Stomach (tissue), 9 donors: Measurements from ENCODE around the gene VEGFB. TPM values are rescaled to one million over a fixed set of nuclear protein-coding genes. Genes with fewer than 3 reads are reported as not detected.

ENCODE experiments used
- DNase-seq, 2 donors: peaks; one replicate each; pipeline versions ENCODE4 v3.0.0 to v3.0.0-alpha.2; 2013 to 2019
- H3K27ac ChIP-seq, 5 donors: fragments of 200-600 bp in 4 of 5; sonication (generic) in 4 of 5; one replicate each; pipeline ENCODE4 v1.5.1; 2013 to 2019; ENCODE audit warnings: mild to moderate bottlenecking in 1 of 5, moderate library complexity in 1 of 5
- H3K27me3 ChIP-seq, 3 donors: fragments of 200-600 bp; sonication (generic); one replicate each; pipeline ENCODE4 v1.5.1; 2017 to 2019; ENCODE audit warnings: mixed run types in 1 of 3
- H3K36me3 ChIP-seq, 4 donors: fragments of 200-600 bp; sonication (generic); 1 replicate in 3 of 4; 2 replicates in 1 of 4; pipeline ENCODE4 v1.5.1; 2016 to 2019
- H3K4me1 ChIP-seq, 4 donors: fragments of 200-600 bp; sonication (generic); one replicate each; pipeline ENCODE4 v1.5.1; 2016 to 2019
- H3K4me3 ChIP-seq, 4 donors: fragments of 200-600 bp; sonication (generic) in 3 of 4; one replicate each; pipeline ENCODE4 v1.5.1; 2016 to 2019; ENCODE audit warnings: mild to moderate bottlenecking in 1 of 4
- H3K9me3 ChIP-seq, 4 donors: fragments of 200-600 bp; sonication (generic); one replicate each; pipeline ENCODE4 v1.5.1; 2016 to 2019
- CTCF ChIP-seq, 7 experiments: fragments of 450-650 bp in 4 of 7; fragments of 200-600 bp in 3 of 7; sonication (generic) in 3 of 7; IDR thresholded peaks; one replicate each; pipeline ENCODE4 v1.5.1; 2016 to 2019; ENCODE audit warnings: antibody characterized with exemption in 7 of 7, control low read depth in 2 of 7, mild to moderate bottlenecking in 1 of 7
- EP300 ChIP-seq: sonication (generic); formaldehyde crosslinking; IDR thresholded peaks from one replicate; pipeline ENCODE4 v1.6.1; 2017; ENCODE audit warnings: antibody characterized with exemption
- POLR2A ChIP-seq, 4 donors: fragments of 450-650 bp; IDR thresholded peaks; one replicate each; pipeline ENCODE4 v1.6.1; 2016; ENCODE audit warnings: antibody characterized with exemption in 4 of 4, control low read depth in 2 of 4, mild to moderate bottlenecking in 1 of 4, moderate library complexity in 1 of 4
- POLR2AphosphoS5 ChIP-seq, 3 donors: sonication (generic); formaldehyde crosslinking; IDR thresholded peaks; one replicate each; pipeline ENCODE4 v1.6.1; 2016; ENCODE audit warnings: antibody characterized with exemption in 3 of 3
- WGBS, 5 donors: extraction: QIAGEN DNeasy Blood & Tissue Kit in 3 of 5; methylation state at CpG; one replicate each; pipeline versions ENCODE4 v1.1.5 to v1.1.7; 2013 to 2018; 5-methylcytosine and 5-hydroxymethylcytosine counted together
- intact Hi-C: fragments of 100-400 bp; cut with DNase I; formaldehyde crosslinking; loops from one replicate; pipeline ENCODE4 v1.15.1; 2023; ENCODE audit warnings: low total_unique reads
- polyA plus RNA-seq, 3 donors: library from polyadenylated mRNA; stranded (reverse); fragments of 200-250 nt; gene quantifications; one replicate each; pipeline ENCODE4 v1.2.3, GENCODE V29; 2013
- total RNA-seq, 5 donors: library from RNA; depleted of rRNA; stranded (reverse); fragments of >200 nt; gene quantifications; one replicate each; pipeline versions ENCODE4 v1.1.0 to v1.2.3, GENCODE V29; 2014 to 2016
- donor health status: healthy with polysubstance abuse.
- donor health status: Bipolar disorder and iron deficiency.
- donor health status: healthy.

The VEGFB gene
- total and polyA plus RNA-seq, 8 donors: 2.9 to 167 (median 65.1) TPM

- WGBS, 5 donors: 76 to 81% (median 79%) methylated on average over 16 of the region's 16 CpGs
- Histone ChIP-seq H3K4me3 (no peak overlapping the region), H3K4me1 (peaks cover 41 to 57% (median 49%) of the 10 kb centered on the region in 4 donors), H3K27ac (peak overlapping the region in 3 of 5 donors; percentile 28 to 91 (median 32)), H3K9me3 (no peaks in the 10 kb centered on the region), H3K36me3 (peaks cover 48 to 78% (median 62%) of the 10 kb centered on the region in 4 donors), H3K27me3 (no peaks in the 10 kb centered on the region)
- TF ChIP-seq POLR2AphosphoS5 (IDR thresholded peaks at IDR 0.05) (no peak), CTCF (IDR thresholded peaks at IDR 0.05) (no peak), POLR2A (IDR thresholded peaks at IDR 0.05) (no peak), EP300 (no peak)
- DNase-seq: no peak
- intact Hi-C loops: loop anchor here (10.0 kb wide), 1 partner anchor 91 kb away; the partner anchor contains the start of gene KCNK4
Measured at GRCh38 chr11:64204080-64204440, 30.3 kb upstream of the VEGFB start.

- peak; percentile 94 to 95 for DNase-seq
- peaks cover 46 to 73% (median 57%) of the 10 kb centered on the region in 4 donors for H3K36me3 ChIP-seq
- TF ChIP-seq POLR2AphosphoS5 (IDR thresholded peaks at IDR 0.05) (peak; percentile 52 to 92 (median 68)), EP300 (no peak), CTCF (IDR thresholded peaks at IDR 0.05) (peak in 5 of 7 experiments; percentile 57 to 80 (median 66)), POLR2A (IDR thresholded peaks at IDR 0.05) (no peak)
- peaks cover 41 to 58% (median 49%) of the 10 kb centered on the region in 4 donors for H3K4me1 ChIP-seq
- H3K9me3 ChIP-seq: no peaks in the 10 kb centered on the region
- peak overlapping the region in 3 of 5 donors; percentile 85 to 91 (median 87) for H3K27ac ChIP-seq
- no peak overlapping the region for H3K4me3 ChIP-seq
- intact Hi-C loops: loop anchor here (10.0 kb wide), 1 partner anchor 90 kb away; the partner anchor contains the start of gene KCNK4
- WGBS, 5 donors: 17 to 31% (median 23%) methylated on average over 7 of the region's 7 CpGs
- no peaks in the 10 kb centered on the region for H3K27me3 ChIP-seq
Measured at GRCh38 chr11:64204464-64204989, 29.9 kb upstream of the VEGFB start.

DNA sequence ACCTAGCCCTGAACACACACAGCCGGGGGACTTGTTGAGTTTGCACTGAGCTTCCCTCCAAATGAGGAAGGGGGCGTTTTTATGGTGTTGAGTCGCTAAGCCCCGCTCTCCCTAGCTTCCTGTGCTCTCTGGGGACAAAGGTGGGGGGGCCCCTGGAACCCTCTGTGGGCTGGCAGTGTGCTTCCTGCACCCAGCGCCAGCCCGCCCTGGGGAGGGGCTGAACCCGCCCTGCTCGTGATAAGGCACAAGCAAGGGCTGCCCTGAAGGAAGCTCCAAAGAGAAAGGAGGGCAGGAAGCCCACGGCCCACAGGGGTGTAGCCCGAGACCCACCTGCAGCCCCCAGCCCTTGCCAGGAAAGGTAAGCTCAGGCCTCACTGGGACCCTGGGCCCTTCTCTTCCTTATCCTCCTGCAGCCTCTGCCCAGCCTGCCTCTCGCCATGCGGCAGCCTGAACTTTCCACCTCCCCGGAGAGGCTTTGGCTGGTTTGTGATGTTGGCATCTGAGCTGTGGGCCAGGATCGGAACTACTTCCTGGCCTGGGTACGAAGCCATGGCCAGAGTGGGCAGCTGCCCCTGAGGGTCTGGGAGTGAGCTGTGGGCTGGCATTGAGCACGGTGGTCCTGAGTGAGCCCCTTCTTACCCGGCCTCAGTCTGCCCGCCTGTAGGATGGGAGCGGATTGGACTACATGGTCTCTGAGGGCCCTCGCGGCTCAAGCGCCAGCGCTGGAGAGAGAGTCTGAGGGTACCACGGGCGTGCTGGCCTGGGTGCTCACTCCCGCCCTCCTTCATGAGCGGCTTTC is 27.7 kb upstream of the VEGFB start, which contains the start of gene FERMT3:
FERMT3 (plus strand) TSS at position 265 of the 799 bp plus-strand sequence. CDS start 644 bp downstream, outside the sequence.
- Histone ChIP-seq H3K4me1 (peaks cover 41 to 58% (median 49%) of the 10 kb centered on the region in 4 donors), H3K36me3 (peaks cover 27 to 70% (median 52%) of the 10 kb centered on the region in 4 donors), H3K9me3 (no peaks in the 10 kb centered on the region), H3K27me3 (no peaks in the 10 kb centered on the region), H3K27ac (peak within 1 kb of the TSS; percentile 57 to 91 (median 86)), H3K4me3 (peak within 1 kb of the TSS; percentile 38 to 52 (median 48))
- peak in 2 of 3 donors; percentile 43 to 77 for TF ChIP-seq POLR2AphosphoS5 (IDR thresholded peaks at IDR 0.05)
- TF ChIP-seq EP300: no peak
- TF ChIP-seq POLR2A (IDR thresholded peaks at IDR 0.05): no peak
- TF ChIP-seq CTCF (IDR thresholded peaks at IDR 0.05): no peak
- intact Hi-C loops: loop anchor here (10.0 kb wide), 1 partner anchor 88 kb away; the partner anchor contains the start of gene KCNK4
- whole genome bisulfite sequencing, 5 donors: 29 to 63% (median 39%) methylated on average over 14 to 27 of the region's 27 CpGs
- DNase-seq: peak; percentile 83 to 87
